Right lobe of liver (tissue), 6 donors: ENCODE results near the gene GLYR1. TPM values are rescaled to one million over a fixed set of nuclear protein-coding genes. Genes with fewer than 3 reads are reported as not detected.

ENCODE experiments used
- ATAC-seq, 4 donors: fragments of 200-7000 bp; cut with Tn5 transposase; one replicate each; pipeline ENCODE4 v1.9.1; 2020; ENCODE audit warnings: mild to moderate bottlenecking in 4 of 4, moderate library complexity in 4 of 4
- DNase-seq, 3 donors: peaks; one replicate each; pipeline ENCODE4 v3.0.0-alpha.2; 2020
- H3K27ac ChIP-seq, 3 donors: fragments of 200-600 bp; one replicate each; pipeline ENCODE4 v1.8.0; 2022
- H3K27me3 ChIP-seq, 2 donors: fragments of 200-600 bp; one replicate each; pipeline ENCODE4 v1.8.0; 2022
- H3K36me3 ChIP-seq, 4 donors: fragments of 200-600 bp; sonication (generic) in 1 of 4; one replicate each; pipeline versions ENCODE4 v1.5.1 to v1.8.0; 2017 to 2022; ENCODE audit warnings: control low read depth in 1 of 4
- H3K4me1 ChIP-seq, 4 donors: fragments of 200-600 bp; sonication (generic) in 1 of 4; one replicate each; pipeline versions ENCODE4 v1.5.1 to v1.8.0; 2017 to 2022; ENCODE audit warnings: control low read depth in 1 of 4
- H3K4me3 ChIP-seq, 3 donors: fragments of 200-600 bp; one replicate each; pipeline ENCODE4 v1.8.0; 2022
- H3K9me3 ChIP-seq, 4 donors: fragments of 200-600 bp; sonication (generic) in 1 of 4; one replicate each; pipeline versions ENCODE4 v1.5.1 to v1.8.0; 2017 to 2022; ENCODE audit warnings: control low read depth in 1 of 4
- CTCF ChIP-seq, 4 donors: fragments of 200-600 bp in 3 of 4; fragments of 450-650 bp in 1 of 4; IDR thresholded peaks; one replicate each; pipeline versions ENCODE4 v1.5.1 to v1.8.0; 2016 to 2022; ENCODE audit warnings: antibody characterized with exemption in 4 of 4, mild to moderate bottlenecking in 2 of 4
- POLR2A ChIP-seq: fragments of 450-650 bp; IDR thresholded peaks from one replicate; pipeline ENCODE4 v1.6.1; 2017; ENCODE audit warnings: antibody characterized with exemption, mild to moderate bottlenecking
- WGBS: methylation state at CpG from one replicate; pipeline ENCODE4 v1.1.6; 2018; ENCODE audit warnings: low coverage, low lambda C conversion rate; ENCODE audit not compliant: insufficient coverage; ENCODE audit errors: missing lambda C conversion rate; 5-methylcytosine and 5-hydroxymethylcytosine counted together
- intact Hi-C, 2 donors: fragments of 100-400 bp; cut with DNase I; formaldehyde crosslinking; loops; one replicate each; pipeline versions ENCODE4 v1.11.2 to v1.14.1; 2022
- total RNA-seq, 6 experiments: library from RNA; depleted of rRNA in 2 of 6; stranded (reverse); fragments of >200 nt in 2 of 6; fragmentation: NEBNext Ultra II Directional in 3 of 6; extraction: Animal tissue kit (Norgen Biotek cat#: 25700) in 3 of 6; gene quantifications; one replicate each; pipeline versions ENCODE4 v1.1.0 to v1.2.4, GENCODE V29; 2016 to 2023
- donor health status: DM: no; HTN: yes; CAD: no.
- donor health status: DM: no; HTN: no; CAD: no.
- donor health status: DM: no; HTN: no; CAD: no.
- donor health status: DM: no; HTN: yes; CAD: no.
- donor health status: DM: no; HTN: yes; CAD: no.

GLYR1 gene
- total RNA-seq, 6 experiments from 2014 or later, result 33.1 to 55.2 (median 51.2) TPM

GRCh38 chr16:4870138-4870671 lies 23.1 kb upstream of the GLYR1 start:
- H3K36me3 ChIP-seq, result peaks cover 0 to 56% (median 22%) of the 10 kb centered on the region in 4 donors
- intact Hi-C loops, result no loop called here
- H3K27me3 ChIP-seq, result no peaks in the 10 kb centered on the region
- H3K4me3 ChIP-seq, result no peak overlapping the region
- 80% methylated on average over 3 of the region's 21 CpGs for WGBS
- H3K27ac ChIP-seq, result no peak overlapping the region
- TF ChIP-seq POLR2A (no peak), CTCF (IDR thresholded peaks at IDR 0.05) (no peak)
- ATAC-seq, result no peak
- no peak for DNase-seq
- no peaks in the 10 kb centered on the region for H3K9me3 ChIP-seq
- peaks cover 0 to 22% (median 10%) of the 10 kb centered on the region in 4 donors for H3K4me1 ChIP-seq

GRCh38 chr16:4869147-4869805 lies 22.2 kb upstream of the GLYR1 start:
- DNase-seq, result no peak
- WGBS, result 54% methylated on average over 12 of the region's 13 CpGs
- Histone ChIP-seq H3K4me1 (peaks cover 0 to 24% (median 10%) of the 10 kb centered on the region in 4 donors), H3K27me3 (no peaks in the 10 kb centered on the region), H3K9me3 (no peaks in the 10 kb centered on the region), H3K4me3 (no peak overlapping the region), H3K27ac (peak overlapping the region in 1 of 3 donors; percentile 33), H3K36me3 (peaks cover 0 to 47% (median 17%) of the 10 kb centered on the region in 4 donors)
- ATAC-seq, result peak; percentile 56 to 83 (median 60)
- intact Hi-C loops, result no loop called here
- no peak for TF ChIP-seq CTCF (IDR thresholded peaks at IDR 0.05)
- no peak for TF ChIP-seq POLR2A

- intact Hi-C loops, result no loop called here
- Histone ChIP-seq H3K36me3 (peaks cover 0 to 39% (median 16%) of the 10 kb centered on the region in 4 donors), H3K9me3 (no peaks in the 10 kb centered on the region), H3K4me1 (peaks cover 0 to 31% (median 10%) of the 10 kb centered on the region in 4 donors), H3K27ac (no peak overlapping the region), H3K4me3 (no peak overlapping the region), H3K27me3 (no peaks in the 10 kb centered on the region)
- TF ChIP-seq POLR2A (no peak), CTCF (IDR thresholded peaks at IDR 0.05) (no peak)
- peak; percentile 39 to 72 (median 56) for ATAC-seq
- WGBS, result 49% methylated on average over 7 of the region's 7 CpGs
- peak in 1 of 3 donors; percentile 45 for DNase-seq
These were observed 21.4 kb upstream of the GLYR1 start for GRCh38 chr16:4868535-4868934.

- TF ChIP-seq CTCF (IDR thresholded peaks at IDR 0.05) (no peak), POLR2A (no peak)
- DNase-seq (no peak), ATAC-seq (peak in 3 of 4 donors; percentile 18 to 66 (median 64))
- intact Hi-C loops, result no loop called here
- no peaks in the 10 kb centered on the region for H3K9me3 ChIP-seq
- peaks cover 0 to 34% (median 14%) of the 10 kb centered on the region in 4 donors for H3K36me3 ChIP-seq
- H3K27ac ChIP-seq, result no peak overlapping the region
- H3K4me3 ChIP-seq, result no peak overlapping the region
- H3K4me1 ChIP-seq, result peaks cover 0 to 37% (median 13%) of the 10 kb centered on the region in 4 donors
- H3K27me3 ChIP-seq, result no peaks in the 10 kb centered on the region
- WGBS, result 16% methylated on average over 5 of the region's 5 CpGs
These were observed 20.9 kb upstream of the GLYR1 start for GRCh38 chr16:4868026-4868425.
